C4-2B (cell line): ENCODE data around the gene DYRK1A.

Experiments used
- ZFX ChIP-seq: fragments of 450-650 bp; IDR thresholded peaks from 2 replicates; pipeline ENCODE4 v1.6.1; 2017
- TF ChIP-seq, protein P1 (sequence below): fragments of 450-650 bp; conservative IDR thresholded peaks from 2 replicates; pipeline ENCODE4 v1.5.1; 2017; ENCODE audit warnings: mild to moderate bottlenecking

DNA sequence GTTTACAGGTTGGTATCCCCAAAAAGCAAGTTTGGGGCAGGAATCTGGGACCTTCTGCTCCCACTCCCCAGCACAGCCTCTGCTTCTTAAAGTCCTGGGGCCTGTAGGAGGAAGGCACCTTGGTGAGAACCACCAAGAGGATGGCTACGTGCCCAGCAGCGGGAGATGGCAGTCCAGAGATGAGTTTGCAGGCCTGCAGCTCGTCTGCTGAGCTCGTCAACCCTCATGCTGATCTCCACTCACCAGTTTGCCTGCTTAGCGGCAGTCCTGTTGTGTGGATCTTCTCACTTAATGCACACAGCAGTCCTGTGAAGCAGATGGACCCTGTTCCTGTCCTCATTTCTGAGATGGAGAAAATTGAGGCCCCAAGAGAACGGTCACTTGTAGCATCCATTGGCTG, 160.5 kb downstream of the DYRK1A start:
- TF ChIP-seq, protein P1, sequence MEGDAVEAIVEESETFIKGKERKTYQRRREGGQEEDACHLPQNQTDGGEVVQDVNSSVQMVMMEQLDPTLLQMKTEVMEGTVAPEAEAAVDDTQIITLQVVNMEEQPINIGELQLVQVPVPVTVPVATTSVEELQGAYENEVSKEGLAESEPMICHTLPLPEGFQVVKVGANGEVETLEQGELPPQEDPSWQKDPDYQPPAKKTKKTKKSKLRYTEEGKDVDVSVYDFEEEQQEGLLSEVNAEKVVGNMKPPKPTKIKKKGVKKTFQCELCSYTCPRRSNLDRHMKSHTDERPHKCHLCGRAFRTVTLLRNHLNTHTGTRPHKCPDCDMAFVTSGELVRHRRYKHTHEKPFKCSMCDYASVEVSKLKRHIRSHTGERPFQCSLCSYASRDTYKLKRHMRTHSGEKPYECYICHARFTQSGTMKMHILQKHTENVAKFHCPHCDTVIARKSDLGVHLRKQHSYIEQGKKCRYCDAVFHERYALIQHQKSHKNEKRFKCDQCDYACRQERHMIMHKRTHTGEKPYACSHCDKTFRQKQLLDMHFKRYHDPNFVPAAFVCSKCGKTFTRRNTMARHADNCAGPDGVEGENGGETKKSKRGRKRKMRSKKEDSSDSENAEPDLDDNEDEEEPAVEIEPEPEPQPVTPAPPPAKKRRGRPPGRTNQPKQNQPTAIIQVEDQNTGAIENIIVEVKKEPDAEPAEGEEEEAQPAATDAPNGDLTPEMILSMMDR, result no peak
- no peak for TF ChIP-seq ZFX
